Measurements from ENCODE around the gene RNF19B. TPM values are rescaled to one million over a fixed set of nuclear protein-coding genes. Genes with fewer than 3 reads are reported as not detected.

RNF19B gene
- total and polyA plus RNA-seq, 10 of the 15 experiments (the other 5 are each of a cell fraction or from before 2014, with no cell fraction given): 2.8 to 32.6 (median 16.6) TPM

DNA sequence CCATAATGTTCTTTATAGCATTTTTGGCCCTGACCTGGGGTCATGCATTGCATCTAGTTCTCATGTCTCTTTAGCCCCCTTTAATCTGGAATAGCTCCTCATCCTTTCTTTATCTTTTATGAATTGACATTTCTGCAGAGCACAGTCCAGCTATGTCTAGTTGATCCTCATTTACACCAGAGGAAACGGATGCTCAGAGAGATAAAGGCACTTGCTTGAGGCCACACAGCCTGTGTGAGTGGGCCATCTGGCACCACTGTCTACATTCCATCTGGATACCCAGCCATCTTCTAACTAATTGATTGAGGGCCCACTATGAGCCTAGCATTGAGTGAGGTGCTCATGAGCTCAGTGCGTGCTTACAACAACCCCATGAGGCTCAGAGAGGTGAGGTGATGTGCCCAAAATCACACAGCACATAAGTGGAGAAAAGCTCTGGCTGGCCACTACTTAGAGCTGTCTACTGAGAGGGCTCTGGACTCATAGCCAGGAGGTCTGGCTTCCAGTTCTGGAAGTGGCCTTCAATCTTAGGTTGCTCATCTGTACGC lies 74.8 kb downstream of the RNF19B start:
- Histone ChIP-seq H3K4me3 (no peak overlapping the region), H4K20me1 (ENCODE audit: control insufficient read depth, insufficient read depth) (no peaks in the 10 kb centered on the region), H3K9ac (ENCODE audit: control insufficient read depth, insufficient read depth, low read length) (no peak overlapping the region), H3K4me2 (ENCODE audit: control insufficient read depth, insufficient read depth) (no peak overlapping the region), H3K27ac (ENCODE audit: control insufficient read depth, insufficient read depth) (no peak overlapping the region), H3K27me3 (replicated peaks in 1 of 2; ENCODE audit: control insufficient read depth in 2 of 2, insufficient read depth in 2 of 2, low read length in 1 of 2) (peaks cover 14 to 18% of the 10 kb centered on the region in 2 experiments), H3K4me1 (ENCODE audit: control insufficient read depth, insufficient read depth, low read length) (no peaks in the 10 kb centered on the region), H3K9me3 (replicated peaks; ENCODE audit: control insufficient read depth, insufficient read depth, low read length) (no peaks in the 10 kb centered on the region; the same call in 2 of the 3 replicates), H3K36me3 (ENCODE audit: control insufficient read depth in 2 of 2, insufficient read depth in 2 of 2, low read length in 1 of 2) (no peaks in the 10 kb centered on the region), H2AFZ (ENCODE audit: control insufficient read depth, low read depth, low read length) (no peak overlapping the region), H3K79me2 (ENCODE audit: control insufficient read depth, insufficient read depth, low read length) (no peaks in the 10 kb centered on the region)
- POLR2A ChIA-PET: no interaction called here
- BruUV-seq (replicated peaks): no TSS peak
- intact Hi-C loops (cut with micrococcal nuclease; ENCODE audit: unreplicated experiment) (no loop called here), in situ Hi-C loops (cut with MboI) (no loop called here)
- no peak for TF ChIP-seq YY1 (IDR thresholded peaks at IDR 0.05; ENCODE audit: low read depth, low read length)
- no peak for TF ChIP-seq FOXK2 (IDR thresholded peaks at IDR 0.05)
- TF ChIP-seq ATF7 (IDR thresholded peaks at IDR 0.05; ENCODE audit: low read depth): no peak
- no peak for TF ChIP-seq PML (IDR thresholded peaks at IDR 0.05; ENCODE audit: low read length)
- TF ChIP-seq STAT3 (IDR thresholded peaks at IDR 0.05; ENCODE audit: low read depth, low read length): no peak
- TF ChIP-seq BRCA1 (IDR thresholded peaks at IDR 0.05; ENCODE audit: low read depth, low read length): no peak
- TF ChIP-seq ZBTB40 (IDR thresholded peaks at IDR 0.05; ENCODE audit: borderline replicate concordance): no peak
- no peak for TF ChIP-seq CBFB (IDR thresholded peaks at IDR 0.05; ENCODE audit: low read depth)
- TF ChIP-seq BHLHE40 (IDR thresholded peaks at IDR 0.05; ENCODE audit: borderline replicate concordance in 1 of 2, low read depth in 2 of 2, low read length in 1 of 2): no peak
- TF ChIP-seq MLLT1 (IDR thresholded peaks at IDR 0.05): no peak
- no peak for TF ChIP-seq ZNF384 (IDR thresholded peaks at IDR 0.05; ENCODE audit: borderline replicate concordance, low read depth, low read length)
- no peak for TF ChIP-seq MXI1 (IDR thresholded peaks at IDR 0.05; ENCODE audit: low read depth, low read length)
- no peak for TF ChIP-seq BACH1 (IDR thresholded peaks at IDR 0.05; ENCODE audit: borderline replicate concordance)
- TF ChIP-seq YBX1 (IDR thresholded peaks at IDR 0.05): no peak
- no peak for TF ChIP-seq USF1 (IDR thresholded peaks at IDR 0.05; ENCODE audit: borderline replicate concordance, extremely low read length, insufficient read depth, low read depth, low read length)
- no peak for TF ChIP-seq NR2C1 (IDR thresholded peaks at IDR 0.05)
- no peak for ATAC-seq
- FAIRE-seq: no peak
- 32% methylated on average over 3 of the region's 3 CpGs for WGBS (ENCODE audit: insufficient coverage, insufficient replicate concordance, low lambda C conversion rate, missing lambda C conversion rate)
- RAD21 ChIA-PET (ENCODE audit: unreplicated experiment): no interaction called here
- DNase-seq (ENCODE audit: low read depth, low spot score): no peak
- CTCF ChIA-PET: interaction anchor here (6.5 kb wide), 1 partner anchor 14 kb away, joined by 36 read pairs; no protein-coding TSS in a partner anchor
- SMC1A ChIA-PET (ENCODE audit: uncharacterized antibody, unreplicated experiment): interaction anchor here (0.7 to 1.5 kb wide), 3 partner anchors 9 to 168 kb away, joined by 3 read pairs; no protein-coding TSS in a partner anchor
